GM21737 (cell line): ENCODE results near the gene NAGLU.
"Not testable (repeated sequence)": the region's sequence is repeated elsewhere in the genome, so short reads cannot be mapped to it uniquely, and the experiment has no call there.

Experiments
- ATAC-seq: cut with Tn5 transposase; IDR thresholded peaks from one replicate; pipeline ENCODE4 v1.9.1; 2021; ENCODE audit warnings: mild to moderate bottlenecking, moderate library complexity; ENCODE audit not compliant: unreplicated experiment

Gene NAGLU

GRCh38 chr17:42543190-42544079 lies 7.4 kb downstream of the NAGLU start:
- no peak for ATAC-seq

DNA sequence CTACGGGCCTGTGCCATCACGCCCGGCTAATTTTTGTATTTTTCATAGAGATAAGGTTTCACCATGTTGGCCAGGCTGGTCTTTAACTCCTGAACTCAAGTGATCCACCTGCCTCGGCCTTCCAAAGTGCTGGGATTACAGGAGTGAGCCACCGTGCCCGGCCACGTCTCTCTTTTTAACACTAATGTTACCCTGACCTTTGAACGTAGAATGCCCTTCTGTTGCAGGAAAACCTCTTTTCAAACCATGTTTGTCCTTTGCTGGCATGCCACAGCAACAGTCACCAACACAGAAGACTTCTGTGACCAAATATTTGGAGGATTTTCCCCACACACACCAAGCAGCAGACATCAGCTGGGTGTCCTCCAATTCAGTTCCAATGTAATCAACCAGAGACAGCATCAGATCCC lies 8.8 kb downstream of the NAGLU start:
- ATAC-seq, result no peak

DNA sequence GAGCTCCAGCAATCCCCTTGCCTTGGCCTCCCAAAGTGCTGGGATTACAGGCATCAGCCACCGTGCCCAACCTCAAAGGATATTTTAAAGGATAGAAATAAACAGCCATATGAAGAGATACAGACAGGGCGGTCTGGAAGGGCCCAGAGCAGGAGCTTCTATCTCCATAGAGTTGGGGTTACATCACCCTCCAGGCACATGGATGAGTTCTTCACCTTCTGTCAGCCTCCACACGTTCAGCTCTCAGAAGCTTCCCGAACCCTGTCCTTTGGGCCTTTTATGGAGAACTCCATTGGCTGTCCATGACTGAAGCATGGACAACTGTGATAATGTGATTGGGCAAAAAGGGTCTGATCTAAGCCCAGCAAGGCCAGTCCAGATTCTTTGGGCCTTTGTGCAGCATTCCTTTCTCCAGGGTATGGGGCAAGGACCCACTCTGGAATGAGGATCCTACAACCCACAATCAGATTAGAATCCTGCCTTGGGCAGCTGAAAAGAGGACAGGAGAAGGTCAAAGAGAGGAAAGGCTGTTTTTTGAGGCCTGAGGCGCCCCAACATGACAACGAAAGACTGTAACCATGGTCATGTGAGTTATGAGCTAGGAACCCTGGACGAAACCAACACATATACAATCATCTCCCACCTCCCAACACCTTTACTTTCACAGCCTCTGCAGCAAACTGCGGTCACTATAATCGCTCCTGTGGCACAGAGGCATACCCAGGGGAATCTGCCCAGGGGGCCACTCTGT lies 9.9 kb downstream of the NAGLU start:
- ATAC-seq, result not testable (repeated sequence)

GRCh38 chr17:42547001-42547461 lies 11.0 kb downstream of the NAGLU start:
- ATAC-seq, result no peak

DNA sequence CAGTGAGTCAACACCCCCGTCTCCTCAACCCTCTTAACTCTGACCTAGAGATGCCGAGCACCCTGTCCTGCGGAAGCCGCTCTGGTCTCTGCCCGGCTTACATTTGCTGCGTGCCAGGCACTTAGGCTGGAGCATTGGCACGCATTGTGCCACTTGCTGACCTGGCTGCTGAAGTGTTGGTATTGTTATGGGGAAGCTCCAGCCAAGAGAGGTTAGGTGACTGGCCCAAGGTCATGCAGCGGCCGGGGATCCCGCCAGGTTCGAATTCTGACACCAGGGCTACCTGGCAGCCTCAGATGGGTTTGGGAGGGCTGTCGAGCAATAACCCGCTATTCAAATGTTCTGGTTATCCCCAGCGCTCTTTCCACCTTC lies 11.6 kb downstream of the NAGLU start:
- ATAC-seq, result no peak

- peak; percentile 56 for ATAC-seq
These were observed 12.2 kb downstream of the NAGLU start for GRCh38 chr17:42548070-42548837.

GRCh38 chr17:42548993-42549755 lies 13.1 kb downstream of the NAGLU start:
- no peak for ATAC-seq

DNA sequence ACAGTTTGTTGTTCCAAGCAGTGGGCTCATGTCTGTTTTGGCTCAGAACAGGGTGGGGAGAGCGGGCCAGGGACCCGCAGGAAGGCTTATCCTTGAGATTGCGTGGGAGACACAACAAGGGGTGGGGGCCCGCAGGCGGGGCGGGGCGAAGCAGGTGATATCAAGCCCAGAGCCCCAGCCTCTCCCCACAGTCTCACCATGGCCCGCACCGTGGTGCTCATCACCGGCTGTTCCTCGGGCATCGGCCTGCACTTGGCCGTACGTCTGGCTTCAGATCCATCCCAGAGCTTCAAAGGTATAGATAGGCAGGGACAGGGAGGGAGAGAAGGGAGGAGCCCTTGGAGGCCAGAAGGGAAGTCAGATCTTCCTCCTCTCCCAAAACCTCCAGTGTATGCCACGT lies 16.7 kb downstream of the NAGLU start, which contains the start of gene HSD17B1:
HSD17B1 (plus strand) TSS at position 188 of the 400 bp plus-strand sequence; CDS start at position 199, 11 bp downstream.
- not testable (repeated sequence) for ATAC-seq

- ATAC-seq, result no peak
These were observed 17.2 kb downstream of the NAGLU start for GRCh38 chr17:42553161-42553818.

- ATAC-seq, result no peak
These were observed 17.8 kb downstream of the NAGLU start for GRCh38 chr17:42553866-42554249.

GRCh38 chr17:42554250-42555121 lies 18.4 kb downstream of the NAGLU start:
- peak; percentile 77 for ATAC-seq

DNA sequence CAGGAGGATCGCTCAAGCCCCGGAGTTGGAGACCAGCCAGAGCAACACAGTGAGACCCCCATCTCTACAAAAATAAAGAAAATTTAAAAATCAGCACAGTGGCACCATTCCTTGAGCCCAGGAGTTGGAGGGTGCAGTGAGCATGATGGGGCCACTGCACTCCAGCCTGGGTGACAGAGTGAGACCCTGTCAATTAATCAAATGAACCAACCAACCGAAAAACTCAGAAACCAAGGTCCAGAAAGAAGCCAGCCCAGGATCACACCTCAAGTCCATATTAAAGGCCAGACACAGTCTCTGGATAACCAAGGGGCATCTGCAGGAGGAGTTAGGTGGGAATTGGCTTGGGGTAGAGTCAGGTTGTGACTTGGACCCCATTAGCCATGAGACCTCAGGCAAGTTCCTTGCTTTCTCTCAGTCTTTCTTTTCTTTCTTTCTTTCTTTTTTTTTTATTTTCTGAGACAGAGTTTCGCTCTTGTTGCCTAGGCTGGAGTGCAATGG lies 19.1 kb downstream of the NAGLU start:
- ATAC-seq, result no peak

GRCh38 chr17:42555961-42556617 lies 20.0 kb downstream of the NAGLU start:
- not testable (repeated sequence) for ATAC-seq

DNA sequence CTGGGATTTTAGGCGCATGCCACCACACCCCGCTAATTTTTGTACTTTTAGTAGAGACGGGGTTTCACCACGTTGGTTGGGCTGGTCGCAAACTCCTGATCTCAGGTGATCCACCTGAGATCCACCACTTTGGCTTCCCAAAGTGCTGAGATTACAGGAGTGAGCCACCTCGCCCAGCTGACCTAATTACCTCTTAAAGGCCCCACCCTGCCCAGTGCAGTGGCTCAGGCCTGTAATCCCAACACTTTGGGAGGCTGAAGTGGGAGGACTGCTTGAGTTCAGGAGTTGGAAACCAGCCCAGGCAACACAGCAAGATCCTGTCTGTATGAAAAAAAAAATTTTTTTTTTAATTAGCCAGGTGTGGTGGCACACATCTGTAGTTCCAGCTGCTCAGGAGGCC lies 23.0 kb downstream of the NAGLU start:
- ATAC-seq, result no peak

- no peak for ATAC-seq
These were observed 24.2 kb downstream of the NAGLU start for GRCh38 chr17:42560246-42560645.

DNA sequence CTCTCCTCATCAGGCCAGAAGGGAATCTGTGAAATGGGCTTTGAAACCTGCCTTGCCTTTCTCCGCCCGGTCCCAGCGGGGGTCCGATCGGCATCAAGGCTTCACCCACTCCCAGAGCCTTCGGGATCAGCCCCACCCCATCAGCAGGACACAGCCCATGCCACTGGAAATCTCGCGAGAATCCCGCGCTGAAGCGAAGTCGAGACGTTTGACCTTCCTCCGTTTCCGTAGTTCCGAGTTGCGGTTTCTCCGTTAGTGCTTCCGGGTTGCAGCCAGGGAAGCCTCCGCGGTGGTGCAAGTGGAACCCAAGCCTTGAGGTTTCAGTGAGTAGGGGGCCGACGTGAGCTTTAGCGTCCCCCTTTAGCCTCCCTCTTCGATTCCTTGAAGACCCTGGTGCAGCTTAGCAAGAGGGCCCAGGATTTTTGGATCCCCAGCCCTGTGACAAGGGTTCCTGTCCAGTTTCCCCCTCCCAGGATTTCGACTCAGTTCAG lies 25.9 kb downstream of the NAGLU start, which contains the start of gene COASY:
COASY (plus strand) TSS at position 252 of the 491 bp plus-strand sequence. CDS start 475 bp downstream, outside the sequence.
- no peak for ATAC-seq

DNA sequence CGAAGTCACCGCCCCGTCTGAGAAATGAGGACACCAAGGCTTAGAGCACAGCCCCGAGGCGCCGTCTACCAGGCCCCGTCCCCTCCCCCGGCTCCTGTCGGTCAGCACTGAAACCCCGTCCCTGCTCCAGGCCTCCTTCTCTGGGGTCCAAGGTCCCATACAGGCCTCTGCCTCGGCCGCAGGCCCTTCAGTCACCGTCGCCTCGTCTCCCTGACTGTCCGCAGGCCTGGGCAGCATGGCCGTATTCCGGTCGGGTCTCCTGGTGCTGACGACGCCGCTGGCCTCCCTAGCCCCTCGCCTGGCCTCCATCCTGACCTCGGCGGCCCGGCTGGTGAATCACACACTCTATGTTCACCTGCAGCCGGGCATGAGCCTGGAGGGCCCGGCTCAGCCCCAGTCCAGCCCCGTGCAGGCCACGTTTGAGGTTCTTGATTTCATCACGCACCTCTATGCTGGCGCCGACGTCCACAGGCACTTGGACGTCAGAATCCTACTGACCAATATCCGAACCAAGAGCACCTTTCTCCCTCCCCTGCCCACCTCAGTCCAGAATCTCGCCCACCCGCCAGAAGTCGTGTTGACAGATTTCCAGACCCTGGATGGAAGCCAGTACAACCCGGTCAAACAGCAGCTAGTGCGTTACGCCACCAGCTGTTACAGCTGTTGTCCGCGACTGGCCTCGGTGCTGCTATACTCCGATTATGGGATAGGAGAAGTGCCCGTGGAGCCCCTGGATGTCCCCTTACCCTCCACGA lies 26.5 kb downstream of the NAGLU start:
- ATAC-seq, result no peak
